NB4 (cell line): ENCODE data around the gene MLN.

ENCODE experiments used
- DNase-seq: peaks from one replicate; pipeline ENCODE4 v3.0.0; 2010; ENCODE audit warnings: low read depth
- H3K4me3 ChIP-seq: one replicate; pipeline ENCODE4 v1.5.1; 2011; ENCODE audit warnings: mild to moderate bottlenecking, low read depth, low read length, moderate library complexity
- CTCF ChIP-seq: IDR thresholded peaks from one replicate; pipeline ENCODE4 v1.5.1; 2012; ENCODE audit warnings: low read depth, low read length
- MAX ChIP-seq: IDR thresholded peaks from 2 replicates; pipeline ENCODE4 v1.6.1; 2011; ENCODE audit warnings: low read depth, low read length
- MYC ChIP-seq: IDR thresholded peaks from 2 replicates; pipeline ENCODE4 v1.6.1; 2011; ENCODE audit warnings: low read depth, low read length
- POLR2A ChIP-seq: IDR thresholded peaks from 2 replicates; pipeline ENCODE4 v1.6.1; 2011; ENCODE audit warnings: mild to moderate bottlenecking; ENCODE audit not compliant: insufficient read length; ENCODE audit errors: extremely low read depth

The MLN gene

GRCh38 chr6:33790379-33790778 is 13.4 kb downstream of the MLN start:
- DNase-seq = no peak
- H3K4me3 ChIP-seq = no peak overlapping the region
- TF ChIP-seq CTCF (no peak), POLR2A (no peak), MYC (no peak), MAX (no peak)

- no peak for TF ChIP-seq MYC
- no peak for TF ChIP-seq POLR2A
- TF ChIP-seq MAX = no peak
- TF ChIP-seq CTCF = no peak
- no peak for DNase-seq
Measured at GRCh38 chr6:33789550-33789895, 14.3 kb downstream of the MLN start.

GRCh38 chr6:33788694-33789549 is 14.9 kb downstream of the MLN start, which contains the start of gene LEMD2:
Gene LEMD2 (minus strand): TSS chr6:33789130. CDS start chr6:33789116, 14 bp downstream.
- H3K4me3 ChIP-seq = peak within 1 kb of the TSS; percentile 76
- peak; percentile 96 for DNase-seq
- peak; percentile 50; the same call in 1 of the 2 replicates for TF ChIP-seq MAX
- TF ChIP-seq MYC = peak; percentile 32; the same call in 1 of the 2 replicates
- peak; percentile 71 for TF ChIP-seq POLR2A
- TF ChIP-seq CTCF = no peak

More at GRCh38 chr6:33789550-33789895, 14.3 kb downstream of the MLN start:
- H3K4me3 ChIP-seq = peak overlapping the region; percentile 22

GRCh38 chr6:33787954-33788693 is 15.7 kb downstream of the MLN start:
- TF ChIP-seq CTCF = no peak
- peak; percentile 33 for TF ChIP-seq POLR2A
- peak; percentile 43 for TF ChIP-seq MAX
- peak; percentile 3; the same call in 1 of the 2 replicates for TF ChIP-seq MYC
- peak; percentile 89 for DNase-seq

GRCh38 chr6:33787346-33787953 is 16.4 kb downstream of the MLN start:
- peak overlapping the region; percentile 76 for H3K4me3 ChIP-seq
- DNase-seq = no peak
- TF ChIP-seq POLR2A (no peak), CTCF (no peak), MAX (no peak), MYC (no peak)

More at GRCh38 chr6:33787954-33788693, 15.7 kb downstream of the MLN start:
- H3K4me3 ChIP-seq = peak overlapping the region; percentile 76
